ENCODE results near the gene BCL2L1. TPM values are rescaled to one million over a fixed set of nuclear protein-coding genes. Genes with fewer than 3 reads are reported as not detected.
A peak's percentile ranks its signal among the peaks of the same experiment; 100 is the strongest.

BCL2L1 gene
- total and polyA plus RNA-seq, 2 donors (not counting 3 experiments of a cell fraction or from before 2014, with no cell fraction given): 78.0 to 101 TPM

DNA sequence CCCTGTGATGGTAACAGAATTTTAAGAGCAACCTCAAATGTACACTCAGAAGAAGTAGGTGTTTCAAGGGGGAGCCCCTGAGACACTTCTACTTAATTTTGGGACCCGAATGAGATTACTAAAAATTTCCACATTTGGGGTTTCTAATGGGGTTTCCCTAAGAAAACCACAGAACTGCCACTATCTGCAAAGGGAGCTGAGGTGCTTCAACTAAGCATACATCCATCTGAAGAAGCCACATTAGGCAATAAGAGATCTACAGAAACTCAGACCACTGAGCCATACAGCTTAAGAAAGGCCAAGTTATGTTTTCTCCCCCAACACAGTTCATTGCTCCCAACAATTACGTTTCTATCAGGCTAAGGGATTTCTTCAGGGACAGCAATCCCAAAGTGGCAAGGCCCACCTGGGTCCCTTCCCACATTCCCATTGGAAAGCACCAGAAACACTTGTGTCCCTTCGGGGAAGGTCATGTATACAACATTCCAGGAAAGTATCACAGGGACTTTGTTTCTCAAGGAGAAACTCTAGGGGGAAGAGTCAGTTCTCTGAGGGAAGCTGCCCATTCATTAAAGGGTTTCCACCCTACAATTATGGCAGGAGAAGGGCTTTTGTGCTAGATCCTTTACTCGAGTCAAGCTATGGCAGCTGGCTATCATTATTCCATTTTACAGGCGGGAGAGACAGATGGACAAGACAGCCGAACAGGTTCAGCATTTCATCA lies 5.0 kb downstream of the BCL2L1 start:
- H3K79me2 ChIP-seq (ENCODE audit: control insufficient read depth, insufficient read depth, low read length): peaks cover 86% of the 10 kb centered on the region
- BruUV-seq (replicated peaks): no TSS peak
- H4K20me1 ChIP-seq (replicated peaks; ENCODE audit: control insufficient read depth, extremely low read depth, insufficient read depth, low read length): no peaks in the 10 kb centered on the region
- dilution Hi-C loops (cut with MboI; ENCODE audit: extremely low pct_ligation_motif_present, low sequenced_read_pairs): no loop called here
- FAIRE-seq (no peak), DNase-seq (ENCODE audit: low read depth, low spot score) (no peak)
- H3K9me1 ChIP-seq (replicated peaks; ENCODE audit: control insufficient read depth, extremely low read depth, insufficient read depth, low read length): no peaks in the 10 kb centered on the region
- POLR2A ChIA-PET: no interaction called here
- no peak overlapping the region for H3K9ac ChIP-seq (replicated peaks; ENCODE audit: extremely low read depth, insufficient read depth, low read length)
- peak overlapping the region; percentile 66 for H3K4me2 ChIP-seq (ENCODE audit: insufficient read depth, low read length)
- H3K27ac ChIP-seq (ENCODE audit: insufficient read depth, low read depth, low read length): no peak overlapping the region
- intact Hi-C loops (cut with micrococcal nuclease): no loop called here
- no peak for TF ChIP-seq JUN (IDR thresholded peaks at IDR 0.05; ENCODE audit: borderline replicate concordance, insufficient read depth, insufficient read length, low read depth)
- peak; percentile 4 for TF ChIP-seq POLR2A (IDR thresholded peaks at IDR 0.05; ENCODE audit: low read depth, low read length)
- CTCF ChIA-PET: interaction anchor here (1.2 to 10.5 kb wide), 5 partner anchors 19 to 105 kb away, joined by 3 to 658 read pairs (median 3); partner anchors contain the start of gene TPX2
- no peak overlapping the region for H3K4me3 ChIP-seq (replicated peaks in 1 of 3; ENCODE audit: insufficient read depth in 1 of 3, low read depth in 1 of 3, low read length in 3 of 3)
- peaks cover 60% of the 10 kb centered on the region for H3K4me1 ChIP-seq (ENCODE audit: control insufficient read depth, extremely low read depth, insufficient read depth, low read length)
- H2AFZ ChIP-seq (ENCODE audit: low read depth, low read length): no peak overlapping the region
- no peaks in the 10 kb centered on the region for H3K9me3 ChIP-seq (replicated peaks; ENCODE audit: control insufficient read depth, insufficient read depth, low read length)
- peaks cover 1 to 4% of the 10 kb centered on the region in 2 experiments for H3K36me3 ChIP-seq (ENCODE audit: control insufficient read depth in 2 of 2, extremely low read depth in 1 of 2, insufficient read depth in 2 of 2, low read length in 2 of 2)
- no peaks in the 10 kb centered on the region for H3K27me3 ChIP-seq (ENCODE audit: control insufficient read depth in 2 of 2, insufficient read depth in 2 of 2, low read length in 2 of 2)

DNA sequence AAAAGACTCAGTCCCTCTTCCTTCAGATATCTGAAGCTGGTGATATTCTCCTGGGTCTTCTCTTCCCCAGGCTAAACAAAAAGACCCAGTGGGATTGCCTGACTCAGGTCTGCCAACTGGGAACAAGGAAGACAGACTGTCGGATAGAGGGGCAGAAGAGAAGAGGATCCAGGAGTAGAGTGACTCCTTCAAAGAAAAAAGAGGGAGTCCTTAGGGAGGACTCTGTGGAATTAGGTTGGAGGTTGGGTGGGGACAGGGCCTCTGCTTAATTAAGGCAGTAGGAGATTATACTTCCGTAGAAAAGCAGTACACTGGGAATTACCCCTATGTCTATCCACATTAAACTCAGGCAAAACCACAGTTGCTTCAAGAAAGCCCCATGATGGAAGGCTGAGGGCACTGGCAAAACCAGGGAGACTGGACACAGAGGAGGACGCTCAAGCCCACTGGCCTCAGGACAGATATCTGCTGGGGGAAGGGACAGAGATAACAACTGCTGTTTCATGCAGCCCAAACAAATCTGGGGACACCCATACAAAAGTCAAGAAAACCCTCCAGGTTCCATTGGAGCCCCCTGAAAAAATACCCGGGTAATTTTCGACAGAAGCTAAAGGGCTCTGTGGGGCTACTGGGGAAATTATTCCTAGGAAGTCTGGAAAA lies 5.7 kb downstream of the BCL2L1 start:
- Histone ChIP-seq H3K9me1 (replicated peaks; ENCODE audit: control insufficient read depth, extremely low read depth, insufficient read depth, low read length) (no peaks in the 10 kb centered on the region), H3K4me1 (ENCODE audit: control insufficient read depth, extremely low read depth, insufficient read depth, low read length) (peaks cover 67% of the 10 kb centered on the region), H3K9me3 (replicated peaks; ENCODE audit: control insufficient read depth, insufficient read depth, low read length) (no peaks in the 10 kb centered on the region), H4K20me1 (replicated peaks; ENCODE audit: control insufficient read depth, extremely low read depth, insufficient read depth, low read length) (no peaks in the 10 kb centered on the region), H3K36me3 (ENCODE audit: control insufficient read depth in 2 of 2, extremely low read depth in 1 of 2, insufficient read depth in 2 of 2, low read length in 2 of 2) (peaks cover 1 to 4% of the 10 kb centered on the region in 2 experiments), H3K27me3 (ENCODE audit: control insufficient read depth in 2 of 2, insufficient read depth in 2 of 2, low read length in 2 of 2) (no peaks in the 10 kb centered on the region), H2AFZ (ENCODE audit: low read depth, low read length) (no peak overlapping the region), H3K4me3 (replicated peaks in 1 of 3; ENCODE audit: insufficient read depth in 1 of 3, low read depth in 1 of 3, low read length in 3 of 3) (no peak overlapping the region), H3K79me2 (ENCODE audit: control insufficient read depth, insufficient read depth, low read length) (peaks cover 82% of the 10 kb centered on the region), H3K27ac (ENCODE audit: insufficient read depth, low read depth, low read length) (peak overlapping the region; percentile 15), H3K9ac (replicated peaks; ENCODE audit: extremely low read depth, insufficient read depth, low read length) (no peak overlapping the region), H3K4me2 (ENCODE audit: insufficient read depth, low read length) (peak overlapping the region; percentile 66)
- dilution Hi-C loops (cut with MboI; ENCODE audit: extremely low pct_ligation_motif_present, low sequenced_read_pairs): no loop called here
- TF ChIP-seq POLR2A (IDR thresholded peaks at IDR 0.05; ENCODE audit: low read depth, low read length) (peak; percentile 15), JUN (IDR thresholded peaks at IDR 0.05; ENCODE audit: borderline replicate concordance, insufficient read depth, insufficient read length, low read depth) (no peak)
- DNase-seq (ENCODE audit: low read depth, low spot score) (no peak), FAIRE-seq (peak; percentile 35)
- BruUV-seq (replicated peaks): no TSS peak
- ChIA-PET POLR2A (interaction anchor here (0.5 to 0.7 kb wide), 2 partner anchors 18 to 28 kb away, joined by 3 to 4 read pairs; no protein-coding TSS in a partner anchor), CTCF (interaction anchor here (1.2 to 10.5 kb wide), 4 partner anchors 18 to 83 kb away, joined by 3 to 658 read pairs (median 8); partner anchors contain the start of gene TPX2)
- intact Hi-C loops (cut with micrococcal nuclease): no loop called here

Data from endothelial cell of umbilical vein (primary cell).